Hindlimb muscle (tissue), 1 donor: ENCODE data around the gene NR3C1. TPM values are rescaled to one million over a fixed set of nuclear protein-coding genes. Genes with fewer than 3 reads are reported as not detected.
A peak's percentile ranks its signal among the peaks of the same experiment; 100 is the strongest.

ENCODE experiments used
- DNase-seq: peaks from one replicate; pipeline ENCODE4 v3.0.0-alpha.2; 2013
- polyA plus RNA-seq: library from polyadenylated mRNA; unstranded; fragments of 120-200 nt; gene quantifications from one replicate; pipeline ENCODE4 v1.2.1, GENCODE V29; 2013; ENCODE audit not compliant: insufficient read length

NR3C1 gene
- polyA plus RNA-seq, 1 donor, result 60.2 TPM

GRCh38 chr5:143360755-143361154, 42.7 kb downstream of the NR3C1 start:
- no peak for DNase-seq

GRCh38 chr5:143359869-143360268, 43.6 kb downstream of the NR3C1 start:
- no peak for DNase-seq

- no peak for DNase-seq
Measured at GRCh38 chr5:143356855-143357583, 46.5 kb downstream of the NR3C1 start.

- peak; percentile 82 for DNase-seq
Measured at GRCh38 chr5:143355710-143356109, 47.8 kb downstream of the NR3C1 start.

GRCh38 chr5:143354025-143354424, 49.5 kb downstream of the NR3C1 start:
- DNase-seq, result no peak

GRCh38 chr5:143352691-143353090, 50.8 kb downstream of the NR3C1 start:
- no peak for DNase-seq

- no peak for DNase-seq
Measured at GRCh38 chr5:143350751-143351602, 52.5 kb downstream of the NR3C1 start.

GRCh38 chr5:143350341-143350740, 53.1 kb downstream of the NR3C1 start:
- no peak for DNase-seq

GRCh38 chr5:143349177-143349576, 54.3 kb downstream of the NR3C1 start:
- no peak for DNase-seq

- DNase-seq, result no peak
Measured at GRCh38 chr5:143347698-143348344, 55.7 kb downstream of the NR3C1 start.

- DNase-seq, result no peak
Measured at GRCh38 chr5:143347046-143347445, 56.4 kb downstream of the NR3C1 start.

GRCh38 chr5:143345671-143346440, 57.6 kb downstream of the NR3C1 start:
- DNase-seq, result no peak

- no peak for DNase-seq
Measured at GRCh38 chr5:143343042-143343441, 60.4 kb downstream of the NR3C1 start.

- DNase-seq, result no peak
Measured at GRCh38 chr5:143342607-143343006, 60.9 kb downstream of the NR3C1 start.

- no peak for DNase-seq
Measured at GRCh38 chr5:143341807-143342570, 61.5 kb downstream of the NR3C1 start.

GRCh38 chr5:143340891-143341685, 62.4 kb downstream of the NR3C1 start:
- DNase-seq, result no peak

GRCh38 chr5:143338658-143339366, 64.7 kb downstream of the NR3C1 start:
- DNase-seq, result no peak

- no peak for DNase-seq
Measured at GRCh38 chr5:143337946-143338345, 65.5 kb downstream of the NR3C1 start.

GRCh38 chr5:143336485-143336884, 67.0 kb downstream of the NR3C1 start:
- no peak for DNase-seq

GRCh38 chr5:143334903-143335302, 68.6 kb downstream of the NR3C1 start:
- DNase-seq, result no peak
